IPS-18c (cell line): ENCODE results near the gene ITPR2.
"Not testable (repeated sequence)": the region's sequence is repeated elsewhere in the genome, so short reads cannot be mapped to it uniquely, and the experiment has no call there.

Experiments
- H3K4me3 ChIP-seq: 2 replicates; pipeline ENCODE4 v1.7.0; 2013; ENCODE audit warnings: low read depth, mild to moderate bottlenecking, low read length, moderate library complexity; ENCODE audit not compliant: insufficient read depth
- H3K9me3 ChIP-seq: one replicate; pipeline ENCODE4 v1.6.1; 2013; ENCODE audit warnings: mild to moderate bottlenecking, low read length, moderate library complexity; ENCODE audit not compliant: control insufficient read depth, insufficient read depth

The ITPR2 gene

DNA sequence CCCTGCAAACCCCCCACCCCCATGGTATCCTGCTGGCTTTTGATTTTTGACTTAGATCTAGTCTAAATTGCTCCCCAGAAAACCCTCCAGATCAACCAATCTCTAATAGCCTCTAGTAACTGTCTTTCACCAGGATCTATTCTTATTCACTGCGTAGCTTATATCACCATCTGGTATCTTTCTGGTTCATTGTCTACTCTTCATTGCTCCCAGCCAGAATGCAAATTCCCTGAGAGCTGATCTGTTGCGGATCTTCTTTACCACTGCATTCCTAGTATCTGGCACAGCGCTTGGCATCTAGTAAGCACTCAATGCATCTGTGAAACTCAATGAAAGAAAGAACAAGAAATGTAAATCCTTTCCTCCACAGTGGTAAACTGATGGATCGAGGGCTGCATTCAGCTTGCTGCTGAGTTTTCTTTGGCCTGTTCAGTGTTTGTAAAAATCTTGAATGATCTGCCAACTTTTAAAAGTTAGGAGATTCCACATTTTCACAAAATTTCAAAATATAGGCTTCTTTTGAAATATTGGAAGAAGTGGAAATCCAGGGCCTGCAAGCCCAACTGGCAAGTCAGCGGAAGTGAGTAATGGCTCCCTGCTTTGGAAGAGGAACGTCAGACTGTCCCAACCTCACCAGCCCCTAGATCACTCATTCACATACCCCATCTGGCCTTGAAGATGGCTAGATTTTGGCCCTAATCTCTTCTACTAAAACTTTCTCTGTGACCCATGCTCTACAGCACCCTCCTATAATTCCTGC is 363.4 kb downstream of the ITPR2 start:
- H3K9me3 ChIP-seq: no peaks in the 10 kb centered on the region
- no peak overlapping the region for H3K4me3 ChIP-seq

DNA sequence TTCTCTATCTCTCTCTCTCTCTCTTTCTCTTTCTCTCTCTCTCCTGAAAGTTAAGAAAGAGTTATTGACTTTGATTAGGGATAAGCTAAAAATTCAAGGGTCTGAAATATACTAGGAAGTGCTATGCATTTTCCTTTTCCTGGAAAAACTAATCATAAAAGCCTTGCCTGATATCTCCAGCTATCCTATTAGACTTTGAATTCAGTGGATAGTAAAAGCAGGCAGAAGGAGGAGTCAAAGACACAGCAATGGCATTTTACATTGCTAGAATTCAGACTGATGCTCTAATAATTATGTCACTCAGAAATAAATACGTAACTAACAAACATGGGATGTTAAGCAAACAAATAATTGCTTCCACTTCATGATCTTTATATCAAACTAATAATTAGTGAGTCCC is 365.6 kb downstream of the ITPR2 start:
- Histone ChIP-seq H3K4me3 (no peak overlapping the region), H3K9me3 (no peaks in the 10 kb centered on the region)

DNA sequence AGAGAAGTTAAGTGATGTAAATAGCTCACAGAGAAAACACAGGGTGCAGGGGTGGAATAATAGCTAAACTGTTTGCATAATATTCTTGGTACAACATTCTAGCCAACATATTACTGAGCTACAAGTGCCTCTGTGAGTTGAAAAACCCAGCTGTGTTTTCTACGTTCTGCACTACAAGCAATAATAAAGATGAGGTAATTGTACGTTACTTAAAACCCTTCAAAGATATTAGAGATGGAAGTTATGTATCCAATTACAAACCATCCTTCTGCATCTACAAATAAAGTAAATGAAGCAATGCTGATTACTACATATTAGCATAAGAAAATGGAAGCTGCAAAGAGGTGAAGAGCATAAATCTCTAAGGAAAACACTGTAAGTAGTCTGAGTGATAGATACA is 366.3 kb downstream of the ITPR2 start:
- Histone ChIP-seq H3K4me3 (no peak overlapping the region), H3K9me3 (no peaks in the 10 kb centered on the region)

DNA sequence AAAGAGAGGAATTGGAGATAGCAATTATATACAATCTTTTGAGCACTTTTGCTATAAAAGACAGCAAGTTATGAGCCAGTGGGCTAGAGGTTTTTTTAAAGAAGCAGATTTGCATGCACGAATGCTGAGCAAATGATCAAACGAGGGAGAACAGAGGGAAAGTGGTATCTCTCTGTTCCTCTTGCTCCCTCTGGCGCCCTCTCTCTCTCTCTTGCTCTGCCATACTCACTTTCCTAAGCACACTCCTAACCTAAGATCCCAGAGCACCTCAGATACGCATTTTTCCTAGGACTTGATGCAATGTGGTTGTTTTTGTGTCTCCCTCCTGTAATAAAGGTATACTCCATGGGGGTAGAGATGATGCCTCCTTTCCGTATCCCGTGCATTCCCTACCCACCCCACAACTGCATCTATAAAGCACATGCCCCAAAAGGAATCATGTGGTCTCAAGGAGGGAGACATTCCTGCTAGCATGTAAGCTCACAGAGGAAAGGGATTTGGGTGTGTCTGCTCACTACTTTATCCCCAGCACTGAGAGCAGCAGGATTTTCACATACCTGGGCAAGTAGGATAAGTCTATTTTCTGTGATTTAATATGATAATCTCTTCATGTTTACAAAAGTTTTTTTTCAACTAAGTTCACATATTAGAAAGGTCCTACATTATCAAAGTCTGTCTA is 367.4 kb downstream of the ITPR2 start:
- no peaks in the 10 kb centered on the region for H3K9me3 ChIP-seq

DNA sequence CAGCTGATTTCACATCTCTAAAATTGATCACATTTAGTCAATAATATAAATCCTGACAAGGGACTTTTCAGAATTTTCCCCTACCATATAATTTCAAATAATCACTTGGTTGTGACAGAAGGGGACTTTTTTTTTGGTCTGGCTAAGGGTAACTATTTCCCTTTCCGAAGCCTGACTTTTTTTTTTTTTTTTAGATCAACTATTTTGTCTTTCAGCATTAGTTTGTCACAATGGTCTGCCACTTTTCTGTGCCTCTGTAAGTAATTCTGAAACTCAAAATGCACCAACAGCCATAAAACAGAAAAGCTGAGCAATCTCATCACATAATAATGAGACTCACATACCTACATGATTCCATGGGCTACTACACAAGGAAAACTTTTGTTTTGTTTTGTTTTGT is 371.2 kb downstream of the ITPR2 start:
- Histone ChIP-seq H3K4me3 (no peak overlapping the region), H3K9me3 (no peaks in the 10 kb centered on the region)

More for the DNA sequence above, 367.4 kb downstream of the ITPR2 start:
- no peak overlapping the region for H3K4me3 ChIP-seq

DNA sequence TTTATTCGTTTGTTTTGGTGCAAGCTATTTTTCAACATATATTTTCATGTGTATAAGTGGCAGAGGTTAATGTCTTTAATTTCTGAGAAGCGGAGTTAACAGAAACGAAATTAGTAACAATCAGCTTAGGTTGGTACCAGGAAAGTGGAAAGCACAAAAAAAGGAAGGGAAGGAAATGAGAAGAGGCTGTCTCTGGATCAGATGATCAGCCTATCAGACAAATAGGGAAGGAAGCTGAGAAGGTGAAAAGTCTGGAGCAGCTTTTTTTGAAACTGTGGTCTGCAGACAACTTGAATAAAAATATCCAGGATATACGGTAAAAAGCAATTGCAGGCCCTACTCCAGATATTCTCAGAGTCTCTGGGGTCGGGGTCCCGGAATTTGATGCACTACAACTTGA is 372.6 kb downstream of the ITPR2 start:
- no peak overlapping the region for H3K4me3 ChIP-seq
- H3K9me3 ChIP-seq: no peaks in the 10 kb centered on the region

DNA sequence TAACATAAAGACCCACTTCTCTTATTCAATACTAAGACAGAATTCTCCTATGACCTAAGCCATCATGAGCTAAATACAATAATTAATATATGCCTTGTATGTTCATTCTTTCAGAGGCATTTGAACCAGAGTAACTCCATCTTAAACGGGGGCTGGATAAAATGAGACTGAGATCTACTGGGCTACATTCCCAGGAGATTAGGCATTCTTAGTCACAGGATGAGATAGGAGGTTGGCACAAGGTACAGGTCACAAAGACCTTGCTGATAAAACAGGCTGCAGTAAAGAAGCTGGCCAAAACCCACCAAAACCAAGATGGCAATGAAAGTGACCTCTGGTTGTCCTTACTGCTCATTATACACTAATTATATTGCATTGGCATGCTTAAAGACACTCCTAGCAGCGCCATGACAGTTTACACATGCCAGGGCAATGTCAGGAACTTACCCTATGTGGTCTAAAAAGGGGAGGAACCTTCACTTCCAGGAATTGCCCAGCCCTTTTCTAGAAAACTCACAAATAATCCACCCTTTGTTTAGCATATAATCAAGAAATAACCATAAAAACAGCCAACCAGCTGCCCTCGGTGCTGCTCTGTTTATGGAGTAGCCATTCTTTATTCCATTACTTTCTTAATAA is 376.9 kb downstream of the ITPR2 start:
- no peak overlapping the region for H3K4me3 ChIP-seq

DNA sequence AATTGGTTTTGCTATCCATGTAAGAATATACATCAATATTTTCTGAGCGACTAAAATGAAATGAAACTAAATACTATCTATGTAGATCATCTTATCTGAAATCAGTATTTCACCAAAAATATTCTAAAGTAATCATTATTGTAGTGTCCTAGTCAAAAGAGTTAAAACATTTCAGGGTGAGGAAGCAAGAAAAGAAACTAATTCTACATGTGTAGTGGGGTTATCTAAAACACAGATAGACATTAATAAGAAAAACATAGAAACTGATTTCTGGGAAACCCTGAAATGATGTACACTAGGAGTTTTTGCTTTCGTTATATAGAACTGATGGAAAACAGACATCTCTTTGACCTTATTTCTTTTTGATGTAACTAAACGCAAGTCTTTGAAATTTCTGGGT is 379.7 kb downstream of the ITPR2 start:
- Histone ChIP-seq H3K9me3 (no peaks in the 10 kb centered on the region), H3K4me3 (no peak overlapping the region)

More for the DNA sequence above, 376.9 kb downstream of the ITPR2 start:
- H3K9me3 ChIP-seq: no peaks in the 10 kb centered on the region

DNA sequence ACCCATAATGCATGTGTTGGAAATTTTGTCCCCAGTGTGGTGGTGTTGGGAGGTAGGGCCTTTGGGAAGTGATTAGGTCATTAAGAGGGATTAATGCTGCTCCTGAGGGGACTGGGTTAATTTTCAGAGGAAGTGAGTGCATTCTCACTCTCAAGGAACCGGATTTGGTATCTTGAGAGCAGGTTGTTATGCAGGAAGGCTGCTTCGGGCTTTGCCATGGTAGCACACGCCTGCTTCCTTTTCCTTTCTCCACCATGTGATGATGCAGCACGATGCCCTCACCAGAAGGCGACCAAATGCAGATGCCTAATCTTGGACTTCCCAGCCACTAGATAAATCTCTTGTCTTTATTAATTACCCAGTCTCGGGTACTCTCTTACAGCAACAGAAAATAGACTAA is 380.5 kb downstream of the ITPR2 start:
- H3K4me3 ChIP-seq: no peak overlapping the region
- H3K9me3 ChIP-seq: no peaks in the 10 kb centered on the region

DNA sequence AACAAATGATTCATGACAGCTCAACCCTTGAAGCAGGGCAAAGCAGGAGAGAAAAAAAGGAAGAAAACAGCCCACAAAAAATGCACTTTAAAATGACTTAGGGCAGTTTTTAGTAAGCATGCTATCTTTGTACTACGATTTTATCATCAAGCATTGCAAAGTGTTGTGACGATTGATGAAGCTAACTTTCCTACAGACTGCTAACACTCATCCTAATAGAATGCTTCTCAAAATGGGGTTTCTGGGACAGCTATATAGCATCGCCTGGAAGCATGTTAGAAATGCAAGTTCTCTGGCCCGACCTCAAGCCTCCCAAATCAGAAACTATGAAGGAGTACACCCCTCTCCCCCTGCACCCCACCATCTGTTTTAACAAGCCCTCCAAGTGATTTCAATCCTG is 381.2 kb downstream of the ITPR2 start:
- H3K4me3 ChIP-seq: no peak overlapping the region
- no peaks in the 10 kb centered on the region for H3K9me3 ChIP-seq

DNA sequence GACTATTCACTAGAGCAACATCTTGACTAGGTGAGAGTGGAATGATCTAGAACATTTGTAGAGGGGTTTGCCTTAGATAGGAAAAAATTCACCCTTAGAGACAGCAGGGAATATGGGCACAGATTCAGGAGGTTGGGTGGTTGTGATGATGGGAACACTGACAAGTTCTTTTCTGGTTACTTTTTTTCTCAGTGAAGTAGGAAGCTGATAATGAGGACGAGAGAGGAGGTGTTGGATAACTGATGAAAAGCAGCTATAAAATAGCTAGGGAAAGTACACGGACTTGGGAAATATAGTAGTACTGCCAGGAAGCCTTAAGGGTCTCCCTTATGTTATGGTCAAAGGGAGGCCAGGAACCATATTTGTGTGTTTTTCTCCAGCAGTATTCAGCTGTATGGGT is 387.1 kb downstream of the ITPR2 start:
- Histone ChIP-seq H3K4me3 (no peak overlapping the region), H3K9me3 (no peaks in the 10 kb centered on the region)

DNA sequence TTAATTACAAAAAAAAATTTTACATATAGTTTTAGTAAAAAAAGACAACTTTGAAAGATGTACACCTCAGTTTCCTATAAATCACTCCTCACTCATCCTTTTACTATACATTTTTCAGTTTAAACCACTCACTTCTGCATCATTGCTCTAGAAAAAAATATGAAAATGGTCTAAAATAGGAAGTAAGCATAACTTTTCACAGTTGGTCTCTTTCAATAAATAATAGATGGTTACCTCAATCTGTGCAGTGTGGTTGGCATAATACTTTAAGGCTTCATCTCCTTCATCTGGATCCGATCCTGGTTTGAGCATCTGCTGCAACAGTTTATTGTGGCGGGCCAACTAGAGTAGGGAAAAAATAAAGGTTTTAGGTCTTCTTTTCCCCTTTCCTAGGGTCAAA is 389.7 kb downstream of the ITPR2 start:
- Histone ChIP-seq H3K4me3 (no peak overlapping the region), H3K9me3 (no peaks in the 10 kb centered on the region)

DNA sequence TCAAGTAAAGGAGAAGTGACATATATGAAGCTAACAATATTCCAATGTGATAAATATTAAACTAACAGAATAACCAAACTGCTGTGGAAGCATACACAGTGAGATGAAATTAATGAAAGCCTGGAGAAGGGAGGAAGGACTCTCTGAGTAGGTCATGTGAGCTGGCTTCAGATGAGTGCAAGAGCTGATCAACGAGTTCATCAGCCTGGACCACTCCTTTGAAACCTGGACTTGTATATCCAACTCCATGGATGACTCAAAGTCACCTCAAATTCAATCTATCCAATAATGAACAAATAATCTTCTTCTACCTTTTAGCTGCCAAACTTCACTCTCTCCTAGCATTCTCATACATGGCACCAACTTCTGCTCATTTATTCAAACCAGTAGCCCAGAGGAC is 391.6 kb downstream of the ITPR2 start:
- H3K9me3 ChIP-seq: no peaks in the 10 kb centered on the region
- no peak overlapping the region for H3K4me3 ChIP-seq

DNA sequence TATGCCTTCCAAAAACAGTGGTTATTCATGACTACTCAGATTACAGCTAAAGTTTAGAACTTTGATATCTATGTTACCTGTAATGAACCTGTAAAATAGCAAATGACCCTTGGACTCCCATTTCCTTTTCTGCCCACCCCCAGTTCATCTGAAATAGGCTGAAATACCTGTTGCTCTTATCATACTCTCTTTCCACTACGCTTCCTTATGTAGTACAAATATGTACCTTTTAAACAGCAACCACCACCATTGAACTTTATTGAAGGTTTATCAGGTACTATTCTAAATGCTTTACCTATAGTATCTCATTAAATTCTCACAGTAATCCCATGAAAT is 398.0 kb downstream of the ITPR2 start:
- Histone ChIP-seq H3K4me3 (no peak overlapping the region), H3K9me3 (no peaks in the 10 kb centered on the region)

DNA sequence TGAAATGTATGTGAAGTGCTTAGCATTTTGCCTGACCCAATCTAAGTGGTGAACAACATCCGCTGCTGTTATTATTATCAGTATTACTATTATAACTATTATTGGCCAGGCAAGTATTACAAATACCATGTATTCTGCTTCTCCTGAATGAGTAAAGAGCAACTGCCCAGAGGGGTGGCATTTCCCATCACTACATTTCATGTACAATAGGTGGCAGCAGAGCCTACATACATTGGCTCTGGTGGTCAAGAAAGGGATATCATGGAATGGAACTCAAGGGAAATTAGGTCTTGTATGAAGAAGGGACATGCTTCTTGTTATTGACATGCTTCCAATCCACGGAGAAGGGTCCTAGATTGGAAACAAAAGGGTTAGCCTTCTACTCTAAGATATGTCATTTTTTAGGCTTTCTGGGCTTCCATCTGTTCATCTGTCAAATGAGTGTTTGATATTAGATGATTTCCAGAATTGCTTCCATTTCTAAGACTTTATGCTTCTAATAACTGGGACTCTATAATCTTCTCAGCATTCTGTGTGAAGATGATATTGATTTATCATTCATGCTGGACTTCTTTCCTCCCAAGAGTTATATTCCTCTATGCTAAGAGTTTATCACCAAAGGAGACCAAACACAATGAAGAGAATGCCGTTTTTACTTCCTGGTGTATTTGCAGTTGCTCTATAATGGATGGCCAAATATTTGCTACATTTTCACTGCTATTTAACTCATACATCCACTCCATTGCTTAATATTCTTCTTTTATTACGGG is 398.5 kb downstream of the ITPR2 start:
- Histone ChIP-seq H3K9me3 (no peaks in the 10 kb centered on the region), H3K4me3 (no peak overlapping the region)

DNA sequence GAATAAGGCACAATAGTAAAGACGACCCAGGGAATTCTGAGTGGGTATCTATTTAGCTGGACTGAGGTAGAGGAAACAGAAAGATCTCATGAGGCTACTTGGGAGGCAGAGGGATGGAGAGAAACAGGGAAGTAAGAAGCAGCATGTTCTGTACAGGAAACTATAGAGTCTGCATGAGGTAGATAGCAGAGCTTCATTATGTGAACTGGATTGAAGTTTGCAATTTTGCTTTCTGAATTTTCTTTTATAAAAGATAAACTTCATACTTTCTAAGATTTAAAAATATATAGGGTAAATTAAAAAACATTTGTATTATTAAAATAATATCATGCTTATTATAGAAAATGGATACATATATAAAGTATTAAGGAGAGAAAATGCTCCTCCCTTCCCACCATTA is 399.3 kb downstream of the ITPR2 start:
- H3K9me3 ChIP-seq, H3K4me3 ChIP-seq: not testable (repeated sequence)

DNA sequence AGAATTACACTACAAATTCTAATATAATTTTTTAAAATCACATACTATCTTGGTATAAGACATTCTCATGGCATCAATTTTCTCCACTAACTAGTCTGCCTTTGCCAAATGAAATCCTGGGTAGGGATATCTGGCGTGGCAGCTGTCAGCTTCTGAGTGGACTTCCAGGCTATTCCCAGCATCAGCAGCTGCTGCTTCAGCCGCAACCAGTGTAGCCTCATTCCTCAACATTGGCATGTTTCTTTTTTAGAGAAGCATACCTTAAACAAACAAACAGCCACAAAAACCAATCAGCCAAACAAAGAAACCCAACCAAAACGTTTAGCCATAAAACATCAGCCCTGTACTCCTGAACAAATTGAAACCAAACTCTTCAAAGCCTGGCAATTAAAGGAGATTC is 401.8 kb downstream of the ITPR2 start:
- H3K4me3 ChIP-seq: no peak overlapping the region
- no peaks in the 10 kb centered on the region for H3K9me3 ChIP-seq

DNA sequence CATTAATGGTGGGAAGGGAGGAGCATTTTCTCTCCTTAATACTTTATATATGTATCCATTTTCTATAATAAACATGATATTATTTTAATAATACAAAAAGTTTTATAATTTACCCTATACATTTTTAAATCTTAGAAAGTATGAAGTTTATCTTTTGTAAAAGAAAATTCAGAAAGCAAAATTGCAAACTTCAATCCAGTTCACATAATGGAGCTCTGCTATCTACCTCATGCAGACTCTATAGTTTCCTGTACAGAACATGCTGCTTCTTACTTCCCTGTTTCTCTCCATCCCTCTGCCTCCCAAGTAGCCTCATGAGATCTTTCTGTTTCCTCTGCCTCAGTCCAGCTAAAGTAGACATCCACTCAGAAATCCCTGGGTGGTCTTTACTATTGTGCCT is 402.4 kb downstream of the ITPR2 start:
- H3K9me3 ChIP-seq: not testable (repeated sequence)

More for the DNA sequence above, 402.4 kb downstream of the ITPR2 start:
- H3K4me3 ChIP-seq: not testable (repeated sequence)
